ENCODE results near the gene MUC5AC. TPM values are rescaled to one million over a fixed set of nuclear protein-coding genes. Genes with fewer than 3 reads are reported as not detected.

MUC5AC gene
- total RNA-seq, 1 donor from 2014 or later, result under 0.01 TPM

DNA sequence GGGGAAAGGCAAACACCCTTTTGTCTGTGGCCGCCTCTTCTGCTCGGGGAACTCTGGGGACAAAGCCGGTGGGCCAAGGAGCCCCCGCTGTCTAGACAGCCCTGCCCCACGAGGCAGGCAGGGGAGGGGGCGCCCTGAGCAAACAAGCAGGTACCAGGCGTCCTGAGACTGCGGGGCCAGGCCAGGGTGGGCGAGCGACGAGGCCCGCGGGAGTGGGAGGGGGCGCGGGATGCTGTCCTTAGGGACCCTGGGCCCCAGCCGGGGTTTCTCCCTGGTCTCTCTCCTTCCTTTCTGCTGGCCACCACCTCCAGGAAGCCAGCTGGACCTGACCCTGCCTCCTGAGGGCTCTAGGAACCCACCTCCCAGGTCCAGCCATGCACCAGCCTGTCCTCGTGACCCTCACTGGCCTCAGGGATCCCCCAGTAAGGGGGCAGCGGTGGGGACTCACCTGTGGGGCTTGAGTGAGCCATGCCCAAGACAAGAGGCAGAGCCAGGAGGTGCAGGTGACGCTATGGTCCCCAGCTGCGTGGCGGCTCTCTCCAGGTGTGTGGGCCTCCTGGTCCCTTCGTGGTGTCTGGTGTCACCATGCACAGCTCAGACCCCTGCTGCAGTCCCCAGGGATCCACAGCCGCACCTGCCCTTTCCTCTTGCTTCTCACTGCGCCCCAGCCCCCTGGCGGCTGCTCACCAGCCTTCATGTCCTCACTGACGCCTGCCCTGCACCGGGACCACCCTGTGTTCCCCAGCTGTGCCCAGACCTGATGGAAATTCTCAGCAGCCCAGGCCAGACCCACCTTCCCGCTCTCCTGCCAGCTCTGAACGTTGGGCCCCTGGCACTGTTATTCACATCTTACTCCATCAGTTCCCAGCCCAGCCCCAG, 26.5 kb upstream of the MUC5AC start:
- no peak overlapping the region for H3K27ac ChIP-seq (ENCODE audit: low read depth, low read length)
- H3K4me3 ChIP-seq (ENCODE audit: low read length in 3 of 3), result no peak overlapping the region
- no peaks in the 10 kb centered on the region for H3K36me3 ChIP-seq (ENCODE audit: control insufficient read depth in 3 of 3, insufficient read depth in 3 of 3, low read length in 3 of 3)
- H3K9ac ChIP-seq (ENCODE audit: low read depth in 1 of 3, low read length in 3 of 3), result no peak overlapping the region
- H3K27me3 ChIP-seq (ENCODE audit: control insufficient read depth in 3 of 3, insufficient read depth in 3 of 3, low read length in 3 of 3), result peaks cover 14 to 39% (median 39%) of the 10 kb centered on the region in 3 donors
- no peaks in the 10 kb centered on the region for H3K4me1 ChIP-seq (ENCODE audit: control insufficient read depth in 3 of 3, insufficient read depth in 3 of 3, low read length in 3 of 3)
- H3K9me3 ChIP-seq (ENCODE audit: control insufficient read depth in 3 of 3, low read length in 3 of 3), result peaks cover 3 to 11% (median 5%) of the 10 kb centered on the region in 3 donors

DNA sequence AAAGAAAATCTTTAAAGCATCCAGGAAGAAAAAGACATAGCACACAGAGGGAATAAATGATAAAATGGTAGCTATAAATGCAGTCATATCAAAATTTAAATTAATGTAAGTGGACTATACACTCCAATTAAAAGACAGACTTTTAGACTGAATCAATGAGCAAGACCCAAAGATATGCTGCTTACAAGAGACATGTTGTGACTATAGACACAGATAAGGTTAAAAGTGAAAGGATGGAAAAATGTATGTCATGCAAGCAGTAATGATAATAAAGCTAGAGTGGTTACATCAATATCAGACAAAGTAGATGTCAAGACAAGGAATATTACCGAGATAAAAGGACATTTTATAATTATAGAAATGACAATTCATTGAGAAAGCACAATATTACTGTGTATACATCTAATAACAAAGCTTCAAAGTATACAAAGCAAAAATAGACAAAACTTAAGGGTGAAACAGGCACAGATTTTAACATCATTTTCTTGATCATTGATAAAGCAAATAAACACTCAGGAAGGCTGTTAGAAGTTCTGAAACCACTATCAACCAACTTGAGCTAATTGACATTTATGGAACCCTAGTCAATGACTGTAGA, 22.8 kb upstream of the MUC5AC start:
- Histone ChIP-seq H3K9ac (ENCODE audit: low read depth in 1 of 3, low read length in 3 of 3) (no peak overlapping the region), H3K4me1 (ENCODE audit: control insufficient read depth in 3 of 3, insufficient read depth in 3 of 3, low read length in 3 of 3) (no peaks in the 10 kb centered on the region), H3K36me3 (ENCODE audit: control insufficient read depth in 3 of 3, insufficient read depth in 3 of 3, low read length in 3 of 3) (no peaks in the 10 kb centered on the region), H3K27ac (ENCODE audit: low read depth, low read length) (no peak overlapping the region), H3K9me3 (ENCODE audit: control insufficient read depth in 3 of 3, low read length in 3 of 3) (peaks cover 3 to 11% (median 7%) of the 10 kb centered on the region in 3 donors), H3K27me3 (ENCODE audit: control insufficient read depth in 3 of 3, insufficient read depth in 3 of 3, low read length in 3 of 3) (peaks cover 0 to 30% (median 18%) of the 10 kb centered on the region in 3 donors), H3K4me3 (ENCODE audit: low read length in 3 of 3) (no peak overlapping the region)

DNA sequence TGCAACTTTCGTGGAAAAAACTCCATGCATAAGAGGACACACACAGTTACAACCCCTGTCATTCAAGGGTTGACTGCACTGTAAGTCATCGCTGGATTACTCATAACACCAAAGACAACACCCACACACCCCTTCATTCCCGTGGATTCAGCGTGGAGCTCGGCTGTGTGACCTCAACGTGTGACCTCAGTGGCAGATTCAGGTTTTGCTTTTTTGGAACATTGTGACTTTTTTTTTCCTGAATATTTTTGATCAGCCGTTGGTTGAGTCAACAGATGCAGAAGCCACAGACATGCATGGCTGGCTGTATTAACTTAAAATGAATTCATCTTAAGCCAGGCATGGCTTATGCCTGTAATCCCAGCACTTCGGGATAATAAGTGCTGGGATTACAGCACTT, 19.7 kb upstream of the MUC5AC start:
- H3K4me1 ChIP-seq (ENCODE audit: control insufficient read depth in 3 of 3, insufficient read depth in 3 of 3, low read length in 3 of 3), result no peaks in the 10 kb centered on the region

DNA sequence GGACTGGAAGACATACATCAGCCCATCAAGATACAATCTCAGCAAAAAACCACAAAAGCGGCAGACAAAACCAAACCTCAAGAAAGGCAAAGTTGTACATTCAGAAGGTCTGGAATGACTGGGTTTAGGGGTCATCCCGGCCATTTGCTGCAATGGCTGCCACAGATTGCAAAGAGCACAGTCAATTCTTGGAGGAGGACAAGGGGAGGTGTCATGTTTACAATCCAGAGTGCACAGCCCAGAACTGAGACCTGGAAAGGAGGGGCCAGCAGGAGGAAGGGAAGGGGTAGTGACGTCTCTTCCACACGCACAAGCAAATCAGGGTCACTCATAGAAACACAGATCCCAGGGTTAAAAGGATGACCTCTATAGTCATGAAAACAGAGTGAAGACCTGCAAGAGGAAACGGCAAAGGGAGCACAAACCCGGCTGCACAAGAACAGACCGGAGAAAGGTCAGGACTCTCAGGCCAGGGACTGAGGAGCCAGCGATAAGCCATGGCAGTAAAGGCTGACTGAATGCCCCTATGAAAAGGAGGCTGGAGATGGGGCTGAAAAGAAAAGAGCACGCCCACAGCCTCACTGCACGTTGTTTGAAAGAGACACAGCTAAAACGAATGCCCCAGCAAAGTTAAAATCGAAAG, 18.2 kb upstream of the MUC5AC start:
- H3K9me3 ChIP-seq (ENCODE audit: control insufficient read depth in 3 of 3, low read length in 3 of 3), result peaks cover 2 to 9% (median 6%) of the 10 kb centered on the region in 3 donors
- H3K36me3 ChIP-seq (ENCODE audit: control insufficient read depth in 3 of 3, insufficient read depth in 3 of 3, low read length in 3 of 3), result no peaks in the 10 kb centered on the region
- H3K4me1 ChIP-seq (ENCODE audit: control insufficient read depth in 3 of 3, insufficient read depth in 3 of 3, low read length in 3 of 3), result no peaks in the 10 kb centered on the region
- H3K9ac ChIP-seq (ENCODE audit: low read depth in 1 of 3, low read length in 3 of 3), result no peak overlapping the region
- H3K4me3 ChIP-seq (ENCODE audit: low read length in 3 of 3), result no peak overlapping the region
- H3K27ac ChIP-seq (ENCODE audit: low read depth, low read length), result no peak overlapping the region
- peaks cover 3 to 16% (median 4%) of the 10 kb centered on the region in 3 donors for H3K27me3 ChIP-seq (ENCODE audit: control insufficient read depth in 3 of 3, insufficient read depth in 3 of 3, low read length in 3 of 3)

More for the DNA sequence above, 19.7 kb upstream of the MUC5AC start:
- Histone ChIP-seq H3K9me3 (ENCODE audit: control insufficient read depth in 3 of 3, low read length in 3 of 3) (peaks cover 6 to 11% (median 7%) of the 10 kb centered on the region in 3 donors), H3K4me3 (ENCODE audit: low read length in 3 of 3) (no peak overlapping the region), H3K9ac (ENCODE audit: low read depth in 1 of 3, low read length in 3 of 3) (no peak overlapping the region), H3K36me3 (ENCODE audit: control insufficient read depth in 3 of 3, insufficient read depth in 3 of 3, low read length in 3 of 3) (no peaks in the 10 kb centered on the region), H3K27me3 (ENCODE audit: control insufficient read depth in 3 of 3, insufficient read depth in 3 of 3, low read length in 3 of 3) (peaks cover 3 to 16% (median 4%) of the 10 kb centered on the region in 3 donors), H3K27ac (ENCODE audit: low read depth, low read length) (no peak overlapping the region)

DNA sequence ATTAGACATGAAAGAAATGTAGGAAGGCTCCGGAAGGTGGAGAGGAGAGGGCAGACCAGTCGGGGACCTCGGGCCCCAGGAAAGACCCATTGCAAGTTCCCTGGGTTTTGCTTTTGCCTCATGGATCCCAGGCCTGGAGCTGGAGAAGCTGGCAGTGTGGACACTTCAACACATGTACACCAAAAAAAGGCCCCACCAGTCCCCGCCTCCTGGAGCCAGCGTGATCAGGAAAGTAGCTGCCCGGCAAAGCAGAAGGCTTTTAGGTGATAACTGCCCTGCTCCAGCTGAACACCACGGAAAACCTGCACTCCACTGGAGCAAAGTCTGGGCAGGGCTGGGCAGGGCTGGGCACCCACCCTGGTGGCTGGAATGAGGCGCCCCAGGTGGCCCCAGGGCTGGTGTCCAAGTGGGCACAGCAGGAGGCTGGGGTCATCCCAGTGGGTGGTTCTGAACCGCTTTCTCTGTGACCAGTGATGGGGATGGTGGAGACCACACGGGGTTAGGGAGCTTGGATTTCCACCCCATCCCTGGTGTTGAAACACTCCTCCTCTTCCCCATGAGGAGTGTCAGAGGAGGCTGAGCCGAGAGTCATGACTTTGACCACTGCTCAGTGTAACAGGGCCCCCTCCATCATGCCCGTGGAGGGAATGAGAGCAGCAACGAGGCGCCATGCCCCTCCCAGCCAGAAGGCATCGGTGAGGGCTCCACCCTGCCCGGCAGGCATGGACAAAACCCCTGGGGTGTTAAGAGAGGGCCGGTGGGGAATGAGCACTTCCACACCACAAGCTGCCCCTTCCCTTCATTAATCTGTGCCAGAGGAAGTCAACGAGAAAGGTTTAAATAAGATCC, 16.9 kb upstream of the MUC5AC start:
- Histone ChIP-seq H3K4me1 (ENCODE audit: control insufficient read depth in 3 of 3, insufficient read depth in 3 of 3, low read length in 3 of 3) (no peaks in the 10 kb centered on the region), H3K27ac (ENCODE audit: low read depth, low read length) (no peak overlapping the region), H3K36me3 (ENCODE audit: control insufficient read depth in 3 of 3, insufficient read depth in 3 of 3, low read length in 3 of 3) (no peaks in the 10 kb centered on the region), H3K4me3 (ENCODE audit: low read length in 3 of 3) (no peak overlapping the region), H3K9me3 (ENCODE audit: control insufficient read depth in 3 of 3, low read length in 3 of 3) (peaks cover 0 to 6% (median 2%) of the 10 kb centered on the region in 3 donors), H3K9ac (ENCODE audit: low read depth in 1 of 3, low read length in 3 of 3) (no peak overlapping the region), H3K27me3 (ENCODE audit: control insufficient read depth in 3 of 3, insufficient read depth in 3 of 3, low read length in 3 of 3) (peaks cover 3 to 16% (median 4%) of the 10 kb centered on the region in 3 donors)

DNA sequence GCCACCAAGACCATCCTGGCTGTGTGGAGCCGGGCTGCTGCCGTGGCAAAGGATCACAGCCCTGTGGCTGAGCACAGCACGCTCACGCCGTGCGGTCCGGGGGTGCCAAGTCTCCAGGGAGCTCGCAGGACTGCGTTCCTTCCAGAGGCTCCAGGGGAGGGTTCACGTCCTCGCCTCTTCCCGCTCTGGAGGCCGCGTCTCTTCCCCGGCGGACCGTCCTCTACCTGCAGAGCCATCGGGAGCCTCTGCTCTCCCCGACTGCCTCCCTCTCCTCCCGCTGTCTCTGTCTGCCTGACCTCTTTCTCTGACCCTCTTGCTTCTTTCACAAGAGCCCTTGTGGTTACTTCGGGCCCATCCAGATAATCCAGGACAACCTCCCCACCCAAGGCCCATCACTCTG, 11.4 kb upstream of the MUC5AC start:
- no peaks in the 10 kb centered on the region for H3K36me3 ChIP-seq (ENCODE audit: control insufficient read depth in 3 of 3, insufficient read depth in 3 of 3, low read length in 3 of 3)
- no peak overlapping the region for H3K9ac ChIP-seq (ENCODE audit: low read depth in 1 of 3, low read length in 3 of 3)
- peaks cover 14 to 33% (median 21%) of the 10 kb centered on the region in 3 donors for H3K27me3 ChIP-seq (ENCODE audit: control insufficient read depth in 3 of 3, insufficient read depth in 3 of 3, low read length in 3 of 3)
- no peaks in the 10 kb centered on the region for H3K4me1 ChIP-seq (ENCODE audit: control insufficient read depth in 3 of 3, insufficient read depth in 3 of 3, low read length in 3 of 3)
- H3K4me3 ChIP-seq (ENCODE audit: low read length in 3 of 3), result no peak overlapping the region
- no peak overlapping the region for H3K27ac ChIP-seq (ENCODE audit: low read depth, low read length)
- H3K9me3 ChIP-seq (ENCODE audit: control insufficient read depth in 3 of 3, low read length in 3 of 3), result peaks cover 0 to 5% (median 2%) of the 10 kb centered on the region in 3 donors

DNA sequence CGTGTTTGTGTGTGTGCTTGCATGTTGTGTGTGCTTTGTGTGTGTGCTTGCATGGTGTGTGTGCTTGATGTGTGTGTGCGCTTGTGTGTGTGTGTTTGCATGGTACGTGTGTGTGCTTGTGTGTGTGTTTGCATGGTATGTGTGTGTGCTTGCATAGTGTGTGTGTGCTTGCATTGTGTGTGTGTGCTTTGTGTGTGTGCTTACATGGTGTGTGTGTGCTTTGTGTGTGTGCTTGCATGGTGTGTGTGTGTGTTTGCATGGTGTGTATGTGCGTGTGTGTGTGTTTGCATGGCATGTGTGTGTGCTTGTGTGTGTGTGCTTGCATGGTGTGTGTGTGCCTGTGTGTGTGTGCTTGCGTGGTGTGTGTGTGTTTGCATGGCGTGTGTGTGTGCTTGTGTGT, 10.0 kb upstream of the MUC5AC start:
- no peaks in the 10 kb centered on the region for H3K36me3 ChIP-seq (ENCODE audit: control insufficient read depth in 3 of 3, insufficient read depth in 3 of 3, low read length in 3 of 3)
- H3K9me3 ChIP-seq (ENCODE audit: control insufficient read depth in 3 of 3, low read length in 3 of 3), result peaks cover 0 to 5% (median 0%) of the 10 kb centered on the region in 3 donors
- H3K9ac ChIP-seq (ENCODE audit: low read depth in 1 of 3, low read length in 3 of 3), result no peak overlapping the region
- H3K4me1 ChIP-seq (ENCODE audit: control insufficient read depth in 3 of 3, insufficient read depth in 3 of 3, low read length in 3 of 3), result no peaks in the 10 kb centered on the region
- no peak overlapping the region for H3K27ac ChIP-seq (ENCODE audit: low read depth, low read length)
- H3K4me3 ChIP-seq (ENCODE audit: low read length in 3 of 3), result no peak overlapping the region
- H3K27me3 ChIP-seq (ENCODE audit: control insufficient read depth in 3 of 3, insufficient read depth in 3 of 3, low read length in 3 of 3), result peaks cover 14 to 40% (median 21%) of the 10 kb centered on the region in 3 donors

DNA sequence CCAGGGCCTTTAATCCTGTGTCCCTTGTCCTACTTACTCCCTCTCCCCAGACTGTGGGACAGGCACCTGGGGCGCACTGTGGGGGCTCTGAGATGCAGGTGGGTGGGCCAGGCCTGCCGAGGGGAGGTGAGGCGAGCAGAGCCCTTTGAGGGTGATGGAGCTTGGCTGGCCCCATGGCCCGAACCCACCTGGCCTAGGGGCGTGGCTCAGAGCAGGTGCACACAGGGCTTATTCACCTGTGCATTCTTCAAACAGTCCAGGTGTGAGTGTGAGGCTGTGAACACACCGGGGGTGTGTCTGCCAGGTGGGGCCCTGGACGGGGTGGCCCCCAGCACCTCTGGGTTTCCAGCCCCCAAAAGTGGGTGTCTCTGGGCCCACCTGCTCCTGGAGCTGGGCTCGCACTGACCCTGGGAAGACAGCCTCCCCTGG, 9.0 kb upstream of the MUC5AC start:
- H3K4me3 ChIP-seq (ENCODE audit: low read length in 3 of 3), result no peak overlapping the region
- H3K9ac ChIP-seq (ENCODE audit: low read depth in 1 of 3, low read length in 3 of 3), result no peak overlapping the region
- no peak overlapping the region for H3K27ac ChIP-seq (ENCODE audit: low read depth, low read length)
- peaks cover 0 to 3% (median 0%) of the 10 kb centered on the region in 3 donors for H3K9me3 ChIP-seq (ENCODE audit: control insufficient read depth in 3 of 3, low read length in 3 of 3)
- H3K36me3 ChIP-seq (ENCODE audit: control insufficient read depth in 3 of 3, insufficient read depth in 3 of 3, low read length in 3 of 3), result no peaks in the 10 kb centered on the region
- H3K27me3 ChIP-seq (ENCODE audit: control insufficient read depth in 3 of 3, insufficient read depth in 3 of 3, low read length in 3 of 3), result peaks cover 14 to 40% (median 21%) of the 10 kb centered on the region in 3 donors
- H3K4me1 ChIP-seq (ENCODE audit: control insufficient read depth in 3 of 3, insufficient read depth in 3 of 3, low read length in 3 of 3), result no peaks in the 10 kb centered on the region

DNA sequence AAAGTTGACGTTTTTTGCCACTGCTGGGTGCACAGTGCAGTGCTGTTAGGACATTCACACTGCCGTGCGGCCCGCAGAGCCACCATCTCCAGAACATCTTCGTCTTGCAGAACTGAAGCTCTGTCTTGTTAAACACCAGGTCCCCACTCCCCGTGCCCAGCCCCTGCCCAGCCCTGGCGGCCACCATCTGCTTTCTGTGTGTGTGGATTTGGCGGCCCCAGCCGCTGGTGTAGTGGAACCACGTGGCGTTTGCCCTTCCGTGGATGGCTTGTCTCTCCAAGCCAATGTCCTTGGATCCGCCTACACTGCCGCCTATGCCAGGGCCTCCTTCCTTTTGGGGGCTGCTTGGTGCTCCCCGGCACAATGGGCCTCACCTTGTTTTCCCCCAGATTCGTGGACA, 8.2 kb upstream of the MUC5AC start:
- Histone ChIP-seq H3K27me3 (ENCODE audit: control insufficient read depth in 3 of 3, insufficient read depth in 3 of 3, low read length in 3 of 3) (peaks cover 14 to 40% (median 21%) of the 10 kb centered on the region in 3 donors), H3K4me1 (ENCODE audit: control insufficient read depth in 3 of 3, insufficient read depth in 3 of 3, low read length in 3 of 3) (peaks cover 0 to 5% (median 0%) of the 10 kb centered on the region in 3 donors), H3K4me3 (ENCODE audit: low read length in 3 of 3) (no peak overlapping the region), H3K27ac (ENCODE audit: low read depth, low read length) (no peak overlapping the region), H3K36me3 (ENCODE audit: control insufficient read depth in 3 of 3, insufficient read depth in 3 of 3, low read length in 3 of 3) (no peaks in the 10 kb centered on the region), H3K9ac (ENCODE audit: low read depth in 1 of 3, low read length in 3 of 3) (no peak overlapping the region), H3K9me3 (ENCODE audit: control insufficient read depth in 3 of 3, low read length in 3 of 3) (no peaks in the 10 kb centered on the region)

Data from skeletal muscle tissue (tissue), 4 donors.